ENCODE measurements around the gene NELL1.

- TF ChIP-seq POLR2AphosphoS5 (IDR thresholded peaks at IDR 0.05) (no peak), CTCF (IDR thresholded peaks at IDR 0.05) (no peak), POLR2A (IDR thresholded peaks at IDR 0.05) (no peak), EP300 (IDR thresholded peaks at IDR 0.05) (no peak)
These were observed 472.6 kb downstream of the NELL1 start for GRCh38 chr11:21142007-21142406.
